HEK293 (cell line): Measurements from ENCODE around the gene LIN54.

Source experiments
- CTCF ChIP-seq: fragments of 450-650 bp; formaldehyde crosslinking; IDR thresholded peaks from 2 replicates; pipeline ENCODE4 v1.5.1; 2016; ENCODE audit warnings: missing biosample characterization, missing genetic modification characterization
- KLF1 ChIP-seq: fragments of 450-650 bp; formaldehyde crosslinking; IDR thresholded peaks from 2 replicates; pipeline ENCODE4 v1.5.1; 2016; ENCODE audit warnings: missing biosample characterization, missing genetic modification characterization
- KLF8 ChIP-seq: fragments of 450-650 bp; formaldehyde crosslinking; IDR thresholded peaks from 2 replicates; pipeline ENCODE4 v1.5.1; 2016; ENCODE audit warnings: missing biosample characterization, missing genetic modification characterization
- RBAK ChIP-seq: fragments of 450-650 bp; formaldehyde crosslinking; IDR thresholded peaks from 2 replicates; pipeline ENCODE4 v1.5.1; 2016; ENCODE audit warnings: missing biosample characterization, missing genetic modification characterization
- ZBTB48 ChIP-seq: fragments of 450-650 bp; formaldehyde crosslinking; IDR thresholded peaks from 2 replicates; pipeline ENCODE4 v1.5.1; 2016; ENCODE audit warnings: missing biosample characterization, missing genetic modification characterization
- ZNF274 ChIP-seq, 2 experiments: fragments of 200-500 bp in 1 of 2; fragments of 450-650 bp in 1 of 2; sonication (Bioruptor generic) in 1 of 2; formaldehyde crosslinking in 1 of 2; IDR thresholded peaks; 2 replicates each; pipeline versions ENCODE4 v1.5.1 to v1.6.1; 2014 to 2016; ENCODE audit warnings: borderline replicate concordance in 1 of 2, inconsistent platforms in 1 of 2, low read length in 1 of 2, missing biosample characterization in 1 of 2, missing genetic modification characterization in 1 of 2
- ZNF292 ChIP-seq: fragments of 450-650 bp; formaldehyde crosslinking; IDR thresholded peaks from 2 replicates; pipeline ENCODE4 v1.5.1; 2016; ENCODE audit warnings: low read depth, missing biosample characterization, missing genetic modification characterization, borderline replicate concordance
- ZNF529 ChIP-seq: fragments of 450-650 bp; formaldehyde crosslinking; IDR thresholded peaks from 2 replicates; pipeline ENCODE4 v1.5.1; 2017; ENCODE audit warnings: missing genetic modification characterization, missing biosample characterization; ENCODE audit not compliant: insufficient replicate concordance
- ZNF624 ChIP-seq: fragments of 450-650 bp; formaldehyde crosslinking; IDR thresholded peaks from 2 replicates; pipeline ENCODE4 v1.5.1; 2017; ENCODE audit warnings: missing biosample characterization, missing genetic modification characterization
- ZNF664 ChIP-seq: fragments of 450-650 bp; formaldehyde crosslinking; IDR thresholded peaks from 2 replicates; pipeline ENCODE4 v1.5.1; 2016; ENCODE audit warnings: missing biosample characterization, missing genetic modification characterization

GRCh38 chr4:83036991-83037665 lies 26.5 kb upstream of the LIN54 start:
- TF ChIP-seq KLF1, result no peak
- no peak for TF ChIP-seq CTCF
- TF ChIP-seq ZBTB48, result no peak
- TF ChIP-seq RBAK (tag by site-specific recombination), result no peak
- no peak for TF ChIP-seq ZNF274 (IDR thresholded peaks at IDR 0.05; ENCODE audit: low read length)
- TF ChIP-seq ZNF274 (tag by site-specific recombination; IDR thresholded peaks at IDR 0.05; ENCODE audit: borderline replicate concordance), result no peak
- TF ChIP-seq ZNF664 (tag by site-specific recombination), result no peak
- TF ChIP-seq KLF8, result no peak
- TF ChIP-seq ZNF292 (tag by site-specific recombination), result no peak
- TF ChIP-seq ZNF529 (tag by site-specific recombination), result no peak
- TF ChIP-seq ZNF624 (tag by site-specific recombination), result no peak
